IPS DF 4.7 (cell line): ENCODE measurements around the gene PLCG2.

Experiments
- DNase-seq: peaks from one replicate; pipeline ENCODE4 v3.0.0-alpha.2; 2013; ENCODE audit warnings: low spot score; ENCODE audit errors: extremely low read depth

Gene PLCG2

GRCh38 chr16:81815429-81815766 lies 36.3 kb downstream of the PLCG2 start:
- DNase-seq: no peak

DNA sequence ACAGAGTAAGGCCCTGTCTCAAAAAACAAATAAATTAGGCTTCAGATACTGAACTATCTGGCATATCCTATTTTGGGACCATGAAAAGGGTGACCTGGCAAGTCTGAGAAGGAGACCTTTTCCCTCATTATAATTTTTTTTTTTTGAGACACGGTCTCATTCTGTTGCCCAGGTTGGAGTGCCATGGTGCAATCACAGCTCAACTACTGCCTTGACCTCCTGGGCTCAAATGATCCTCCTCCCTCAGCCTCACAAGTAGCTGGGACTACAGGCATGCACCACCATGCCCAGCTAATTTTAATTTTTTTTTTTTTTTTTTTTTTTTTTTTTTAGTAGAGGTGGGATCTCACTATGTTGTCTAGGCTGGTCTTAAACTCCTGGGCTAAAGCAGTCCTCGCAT lies 37.3 kb downstream of the PLCG2 start:
- no peak for DNase-seq

- no peak for DNase-seq
Observed at GRCh38 chr16:81816793-81817210, 37.7 kb downstream of the PLCG2 start.

- no peak for DNase-seq
Observed at GRCh38 chr16:81817296-81817695, 38.2 kb downstream of the PLCG2 start.

DNA sequence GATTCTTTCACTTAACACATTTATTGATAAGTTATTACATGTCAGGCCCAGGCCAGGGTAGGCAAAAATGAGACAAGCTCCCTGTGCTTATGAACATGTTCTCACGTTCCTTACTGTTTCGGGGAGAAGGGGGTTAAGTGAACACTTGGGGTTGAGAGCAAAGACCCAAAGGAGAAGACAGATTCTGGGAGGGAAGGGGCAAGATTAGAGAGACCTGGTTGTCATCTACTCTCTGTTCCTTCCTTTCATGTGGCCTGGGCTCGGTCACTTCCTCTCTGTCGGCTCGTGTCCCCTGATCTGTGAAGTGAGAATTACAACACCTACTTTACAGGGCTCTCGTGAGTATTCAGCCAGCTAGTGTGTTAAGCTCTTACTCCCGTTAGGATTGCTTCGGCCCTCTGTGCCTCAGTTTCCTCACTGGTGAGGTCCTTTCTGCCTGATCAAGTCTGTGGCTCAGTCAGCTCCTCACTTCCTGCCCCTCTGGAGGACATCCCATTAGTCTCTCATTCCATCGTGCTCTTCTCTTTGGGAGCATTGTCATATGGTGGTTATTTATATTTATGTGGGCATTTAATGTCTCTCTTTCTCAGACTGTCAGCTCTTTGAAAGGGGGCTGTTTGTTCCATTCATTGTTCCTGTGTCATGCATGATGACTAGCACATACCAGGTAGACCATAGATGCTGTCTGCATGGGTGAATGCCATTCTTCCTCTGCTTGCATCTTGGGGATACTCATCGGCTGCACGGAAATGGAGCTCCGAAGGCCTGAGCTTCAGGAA lies 38.9 kb downstream of the PLCG2 start:
- no peak for DNase-seq

- DNase-seq: no peak
Observed at GRCh38 chr16:81818568-81818896, 39.4 kb downstream of the PLCG2 start.

- DNase-seq: no peak
Observed at GRCh38 chr16:81818905-81819304, 39.8 kb downstream of the PLCG2 start.

DNA sequence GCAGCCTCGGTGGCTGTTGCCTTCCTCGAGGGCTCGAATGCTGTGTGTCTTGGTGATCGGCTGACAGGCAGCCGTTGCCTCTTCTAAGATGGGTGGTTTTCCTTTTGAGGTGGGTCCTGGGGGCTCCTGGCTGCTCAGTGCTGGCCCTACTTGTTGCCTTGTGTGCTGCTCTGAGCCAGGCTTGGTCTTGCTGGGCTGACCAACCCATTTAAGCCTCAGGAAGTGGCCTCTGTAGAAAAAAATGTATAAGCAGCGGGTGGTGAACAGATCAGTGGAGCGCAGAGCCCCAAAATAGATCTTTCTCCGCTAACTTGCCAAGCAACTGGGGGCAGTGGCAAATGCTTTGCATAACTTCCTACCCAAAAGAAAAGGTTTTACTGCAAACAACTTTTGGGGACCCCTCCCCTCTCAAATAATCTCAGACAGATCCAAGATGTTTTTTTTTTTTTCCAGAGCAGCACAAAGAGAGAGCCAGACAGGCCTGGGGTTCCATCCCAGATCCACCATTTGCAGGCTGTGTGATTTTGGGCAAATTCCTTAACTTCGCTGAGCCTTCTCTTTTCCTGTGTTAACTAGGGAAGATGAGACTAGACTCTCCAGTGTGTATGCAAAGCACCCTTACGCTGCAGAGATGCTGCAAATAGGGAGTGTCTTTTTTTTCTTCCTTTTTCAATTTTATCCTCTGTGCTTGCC lies 42.5 kb downstream of the PLCG2 start:
- no peak for DNase-seq

DNA sequence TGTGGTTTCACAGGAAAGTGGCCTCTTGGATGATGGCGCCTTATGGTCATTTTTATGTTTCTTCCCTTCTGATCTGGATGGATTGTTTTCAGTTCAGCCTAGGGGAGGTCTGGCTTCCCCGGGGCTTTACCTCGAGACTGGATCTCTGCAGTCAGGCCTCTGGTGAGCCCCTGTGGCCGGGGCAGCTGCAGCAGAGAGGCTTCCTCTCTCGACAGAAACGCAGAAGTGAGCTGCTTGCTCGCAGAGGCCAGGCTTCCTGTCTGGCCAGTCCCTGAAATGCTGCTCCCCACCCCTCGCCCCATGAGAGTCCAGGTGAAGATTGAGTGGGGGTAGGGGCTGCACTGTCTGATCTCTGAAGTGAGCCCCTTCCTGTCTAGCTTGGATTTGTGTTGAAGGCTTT lies 44.0 kb downstream of the PLCG2 start:
- no peak for DNase-seq

DNA sequence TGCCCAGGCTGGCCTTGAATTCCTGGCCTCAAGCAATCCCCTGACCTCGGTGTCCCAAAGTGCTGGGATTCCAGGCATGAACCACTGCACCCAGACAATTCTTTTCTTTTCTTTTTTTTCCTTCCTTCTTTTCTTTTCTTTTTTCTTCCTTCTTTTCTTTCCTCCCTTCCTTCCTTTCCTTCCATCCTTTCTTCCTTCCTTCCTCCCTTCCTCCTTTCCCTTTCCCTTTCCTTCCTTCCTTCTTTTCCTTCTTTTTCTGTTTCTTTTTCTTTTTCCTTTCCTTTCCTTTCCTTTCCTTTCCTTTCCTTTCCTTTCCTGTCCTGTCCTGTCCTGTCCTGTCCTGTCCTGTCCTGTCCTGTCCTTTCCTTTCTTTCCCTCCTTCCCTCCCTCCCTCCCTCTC lies 44.6 kb downstream of the PLCG2 start:
- DNase-seq: no peak

- no peak for DNase-seq
Observed at GRCh38 chr16:81826523-81826922, 47.4 kb downstream of the PLCG2 start.

- DNase-seq: no peak
Observed at GRCh38 chr16:81830845-81831540, 51.9 kb downstream of the PLCG2 start.

DNA sequence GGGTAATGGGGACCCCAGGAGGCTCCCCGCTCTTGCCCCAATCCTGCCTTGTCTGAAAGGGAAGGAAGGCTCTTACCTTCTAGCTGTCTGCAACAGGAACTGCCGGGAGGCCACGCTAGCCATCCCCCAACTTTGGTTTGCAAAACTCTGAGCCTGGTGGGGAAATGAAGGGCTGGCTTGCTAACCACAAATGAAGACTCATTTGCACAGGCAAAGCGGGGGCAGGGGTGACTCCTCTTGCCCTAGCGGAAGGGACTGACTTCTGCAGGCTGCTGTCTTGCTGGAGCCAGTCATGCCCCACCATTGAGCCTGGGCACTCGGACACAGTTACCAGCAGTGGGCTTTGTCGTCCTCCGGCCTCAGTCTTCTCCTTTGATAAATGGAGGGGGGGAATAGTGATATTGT lies 52.6 kb downstream of the PLCG2 start:
- no peak for DNase-seq

DNA sequence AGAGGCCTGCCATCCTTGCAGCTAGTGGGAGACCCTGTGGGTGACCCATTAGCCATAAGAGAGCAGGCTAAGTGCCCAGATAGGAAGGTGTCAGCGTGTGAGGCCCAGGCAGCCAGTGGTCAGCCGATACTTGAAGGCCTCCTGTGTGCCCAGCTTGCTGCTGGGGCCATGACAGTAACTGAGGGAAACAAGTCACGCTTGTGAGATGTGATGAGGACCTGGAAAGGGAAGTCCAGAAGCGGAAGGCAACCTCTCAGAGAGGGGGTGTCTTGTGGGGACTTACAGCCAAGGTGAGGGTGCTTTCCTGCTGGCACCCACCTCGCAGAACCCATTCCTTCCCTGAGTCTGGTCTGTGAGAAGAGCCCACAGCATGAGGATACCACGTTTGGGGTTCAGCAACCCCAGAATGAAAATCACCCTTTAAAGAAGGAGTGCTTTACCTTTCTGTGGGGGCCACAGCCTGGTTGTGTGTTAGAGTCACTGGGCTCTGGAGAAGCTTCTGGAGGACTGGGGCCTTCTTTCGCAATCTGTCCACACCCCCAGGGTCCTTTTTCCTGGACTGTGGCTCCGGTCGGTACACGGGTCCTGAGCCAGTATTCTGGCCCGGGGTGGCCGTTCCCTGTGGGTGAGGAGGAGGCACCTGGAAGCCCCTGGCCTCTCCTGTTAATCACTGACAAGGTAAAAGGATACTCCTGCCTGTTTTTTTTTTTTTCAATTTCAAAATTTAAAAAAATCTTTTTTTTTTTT lies 53.9 kb downstream of the PLCG2 start:
- no peak for DNase-seq

DNA sequence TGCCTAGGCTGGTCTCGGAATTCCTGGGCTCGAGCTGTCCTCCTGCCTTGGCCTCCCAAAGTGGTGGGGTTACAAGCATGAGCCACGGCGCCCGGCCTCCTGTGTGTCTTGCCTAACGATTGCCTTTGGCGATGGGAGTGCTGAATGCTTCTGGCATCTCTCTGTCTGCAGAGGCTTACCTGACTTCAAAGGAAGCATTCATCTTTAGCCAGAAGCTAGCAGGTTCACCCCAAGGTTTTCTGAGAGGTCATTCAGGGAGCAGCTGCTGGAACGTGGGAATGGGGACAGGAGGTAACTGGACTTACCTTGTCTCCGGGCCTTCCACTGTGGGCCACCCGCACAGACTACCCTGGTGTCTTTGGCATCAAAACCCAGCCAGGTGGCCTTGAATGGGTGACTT lies 54.7 kb downstream of the PLCG2 start:
- no peak for DNase-seq

DNA sequence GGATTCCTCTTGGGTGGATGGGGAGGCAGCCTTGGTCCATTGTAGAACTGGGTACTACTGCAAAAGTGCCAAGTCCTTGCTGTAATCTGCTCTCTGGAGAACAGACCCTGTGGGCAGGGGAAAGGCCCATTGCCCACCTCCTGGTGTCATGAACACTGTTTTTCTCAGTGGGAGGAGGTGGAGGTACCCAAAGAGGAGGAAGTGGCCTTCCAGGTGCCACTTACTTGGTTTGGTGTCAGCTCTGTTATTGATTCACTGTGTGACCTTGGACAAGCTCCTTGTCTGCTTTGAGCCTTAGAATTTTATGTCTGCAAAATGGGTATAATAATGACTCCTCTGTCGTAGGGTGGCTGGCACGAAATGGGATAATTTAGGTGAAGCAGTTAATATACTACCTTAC lies 55.8 kb downstream of the PLCG2 start:
- no peak for DNase-seq

GRCh38 chr16:81836279-81837054 lies 57.4 kb downstream of the PLCG2 start:
- no peak for DNase-seq

DNA sequence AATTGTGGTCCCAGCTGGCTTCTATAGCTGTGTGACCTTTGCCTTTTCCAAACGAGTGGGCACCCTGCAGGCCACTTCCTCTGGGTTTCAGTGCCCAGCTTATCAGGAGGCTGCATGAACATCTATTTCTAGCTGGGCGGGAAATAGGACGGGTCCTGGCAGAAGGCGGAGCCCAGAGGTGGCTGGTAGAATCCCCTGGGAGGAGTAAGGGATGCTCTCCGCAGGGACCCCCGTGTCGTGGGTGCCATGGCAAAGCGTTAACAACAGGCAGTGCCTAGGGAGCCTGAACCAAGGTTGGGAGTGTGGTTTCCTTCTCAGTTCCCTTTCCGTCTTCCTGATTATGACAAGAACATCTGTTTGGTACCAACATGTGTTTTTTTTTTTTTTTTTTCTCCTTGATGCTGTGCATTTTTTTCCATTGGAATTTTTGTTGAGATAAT lies 58.2 kb downstream of the PLCG2 start:
- DNase-seq: no peak

DNA sequence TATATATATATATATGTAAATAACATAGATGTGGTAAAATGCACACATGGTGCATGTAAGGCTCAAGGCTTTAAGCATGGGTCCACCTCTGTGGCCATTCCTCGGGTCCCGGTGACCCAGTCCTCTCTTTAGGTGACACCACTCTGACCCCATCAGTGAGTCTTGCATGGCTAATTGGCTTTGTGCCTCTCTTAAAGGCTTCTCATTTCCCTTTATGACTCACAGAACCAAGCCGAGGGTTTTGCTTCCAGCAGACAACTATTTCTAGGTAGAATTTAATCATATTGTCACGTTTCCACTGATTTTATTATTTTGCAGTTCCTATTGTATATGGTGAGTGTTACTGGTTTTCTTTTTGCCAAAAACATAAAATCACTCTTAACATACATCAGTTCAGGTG lies 59.7 kb downstream of the PLCG2 start:
- DNase-seq: no peak

GRCh38 chr16:81841722-81842121 lies 62.6 kb downstream of the PLCG2 start:
- no peak for DNase-seq

DNA sequence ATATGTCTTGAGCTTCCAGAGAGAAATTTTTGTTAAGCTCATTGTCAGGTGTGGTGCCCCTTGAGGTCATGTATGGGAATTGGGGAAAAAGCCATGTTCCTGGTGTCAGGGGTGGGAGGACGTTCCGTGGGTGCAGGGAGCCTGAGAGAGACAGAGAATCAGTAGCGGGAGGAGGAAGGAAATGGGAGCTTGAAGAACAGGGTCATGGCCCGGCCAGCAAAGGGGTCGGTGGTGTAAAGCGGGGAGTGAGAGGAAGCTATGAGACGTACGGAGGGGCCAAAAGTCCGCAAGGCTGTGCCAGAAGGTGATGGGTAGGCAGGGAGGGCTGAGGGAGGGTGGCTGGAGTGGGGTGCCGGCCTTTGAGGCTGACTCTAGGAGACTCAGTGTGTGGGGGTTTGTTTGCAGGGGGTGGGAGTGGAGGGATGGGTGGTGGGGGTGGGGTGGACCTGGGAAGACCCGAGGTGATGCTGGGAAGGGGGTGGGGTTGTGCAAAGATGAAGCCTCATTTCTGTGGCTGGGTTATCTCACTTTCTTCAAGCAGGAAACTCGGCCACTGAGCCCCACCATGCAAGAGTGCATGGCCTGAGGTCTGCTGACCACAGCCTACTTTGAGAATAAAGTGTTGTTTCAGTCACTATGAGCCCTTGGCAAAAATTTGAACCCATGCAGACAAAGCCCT lies 63.6 kb downstream of the PLCG2 start:
- DNase-seq: no peak
